ENCODE results near the gene TMSB15C.

The TMSB15C gene

DNA sequence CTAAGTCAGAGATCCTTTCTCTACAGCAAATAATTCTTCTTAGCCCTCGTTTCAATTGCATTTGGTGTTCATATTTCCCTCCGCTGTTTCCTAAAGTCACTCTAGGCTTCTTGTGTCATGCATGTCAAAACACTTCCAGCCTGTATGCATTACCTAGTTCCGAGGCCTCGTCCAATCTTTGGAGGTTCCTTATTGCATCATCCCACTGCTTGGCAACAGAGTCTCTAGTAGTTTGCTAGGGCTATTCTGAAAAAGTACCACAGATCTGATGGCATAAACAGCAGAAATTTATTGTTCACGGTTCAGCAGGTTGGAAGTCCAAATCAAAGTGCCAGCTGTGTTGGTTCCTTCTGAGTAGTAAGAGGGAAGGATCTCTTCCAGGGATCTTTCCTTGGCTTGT lies 30.4 kb downstream of the TMSB15C start:
- no peak for DNase-seq

DNA sequence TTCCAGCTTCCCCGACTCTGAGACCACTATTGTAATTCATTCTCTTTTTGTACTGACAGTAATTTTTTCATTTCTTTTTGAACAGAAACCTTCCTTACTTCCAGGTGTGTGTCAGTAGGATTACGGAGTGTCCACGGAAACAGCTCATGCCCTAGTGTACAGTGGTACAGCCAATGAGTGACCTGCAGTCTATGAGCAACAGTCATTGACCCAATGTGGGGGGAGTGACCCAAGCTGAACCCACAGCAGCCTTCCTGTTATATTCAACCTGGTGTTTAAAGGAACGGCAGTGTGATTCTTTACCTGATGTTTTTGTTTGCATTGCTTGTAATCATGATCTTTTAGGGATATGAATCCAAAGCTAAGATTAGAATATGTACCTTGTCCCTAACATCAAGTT lies 35.0 kb downstream of the TMSB15C start:
- DNase-seq = no peak

DNA sequence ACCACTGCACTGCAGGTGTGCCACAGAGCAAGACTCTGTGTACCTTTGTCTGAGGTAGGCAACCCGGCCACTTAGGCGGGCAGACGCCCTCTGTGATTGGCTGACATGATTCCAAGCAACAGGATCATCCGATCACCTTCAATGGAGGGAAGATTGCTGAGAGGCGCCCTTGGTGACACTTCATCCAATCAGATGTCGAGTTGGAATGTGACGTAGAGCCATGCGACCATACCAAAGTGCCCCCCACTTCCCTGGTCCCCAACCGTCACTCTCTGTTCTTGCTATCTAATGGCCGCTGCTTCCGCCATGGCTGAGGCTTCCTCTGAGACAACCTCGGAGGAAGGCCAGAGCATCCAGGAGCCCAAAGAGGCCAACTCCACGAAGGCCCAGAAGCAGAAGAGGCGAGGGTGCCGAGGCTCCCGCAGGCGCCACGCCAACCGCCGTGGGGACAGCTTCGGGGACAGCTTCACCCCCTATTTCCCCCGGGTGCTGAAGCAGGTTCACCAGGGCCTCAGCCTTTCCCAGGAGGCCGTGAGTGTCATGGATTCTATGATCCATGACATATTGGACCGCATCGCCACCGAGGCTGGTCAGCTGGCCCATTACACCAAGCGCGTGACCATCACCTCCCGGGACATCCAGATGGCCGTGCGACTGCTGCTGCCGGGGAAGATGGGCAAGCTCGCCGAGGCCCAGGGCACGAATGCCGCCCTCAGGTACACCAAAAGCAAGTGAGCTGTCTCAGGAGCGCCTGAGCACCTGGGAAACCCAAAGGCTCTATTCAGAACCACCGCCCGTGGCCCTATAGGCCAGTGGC lies 36.1 kb downstream of the TMSB15C start, which contains the start of gene H2BW2:
Gene H2BW2 (plus strand): TSS at position 268 of the 817 bp plus-strand sequence. CDS start 39 bp downstream, at position 307.
- DNase-seq = no peak

Data from right hindlimb (tissue), 1 donor.